GM21723 (cell line): ENCODE measurements around the gene BAHCC1.

Source experiments
- ATAC-seq: cut with Tn5 transposase; IDR thresholded peaks from one replicate; pipeline ENCODE4 v1.9.1; 2021; ENCODE audit warnings: mild to moderate bottlenecking, moderate library complexity; ENCODE audit not compliant: unreplicated experiment

Gene BAHCC1

GRCh38 chr17:81459224-81459623 lies 64.0 kb downstream of the BAHCC1 start:
- ATAC-seq: no peak

- ATAC-seq: no peak
Observed at GRCh38 chr17:81459864-81460263, 64.6 kb downstream of the BAHCC1 start.

GRCh38 chr17:81460856-81461460 lies 65.7 kb downstream of the BAHCC1 start:
- no peak for ATAC-seq

GRCh38 chr17:81461607-81462500 lies 66.6 kb downstream of the BAHCC1 start:
- ATAC-seq: no peak

- no peak for ATAC-seq
Observed at GRCh38 chr17:81462506-81463125, 67.4 kb downstream of the BAHCC1 start.

- no peak for ATAC-seq
Observed at GRCh38 chr17:81463506-81463905, 68.2 kb downstream of the BAHCC1 start.

GRCh38 chr17:81464586-81464985 lies 69.3 kb downstream of the BAHCC1 start:
- no peak for ATAC-seq

GRCh38 chr17:81465910-81466309 lies 70.7 kb downstream of the BAHCC1 start:
- ATAC-seq: no peak

- ATAC-seq: no peak
Observed at GRCh38 chr17:81466564-81467472, 71.6 kb downstream of the BAHCC1 start.

- no peak for ATAC-seq
Observed at GRCh38 chr17:81468111-81468769, 73.0 kb downstream of the BAHCC1 start.

- no peak for ATAC-seq
Observed at GRCh38 chr17:81468770-81469121, 73.5 kb downstream of the BAHCC1 start.

GRCh38 chr17:81469266-81469665 lies 74.0 kb downstream of the BAHCC1 start:
- ATAC-seq: no peak

GRCh38 chr17:81470270-81470943 lies 75.2 kb downstream of the BAHCC1 start:
- no peak for ATAC-seq

GRCh38 chr17:81470944-81471817 lies 75.9 kb downstream of the BAHCC1 start:
- no peak for ATAC-seq

- ATAC-seq: no peak
Observed at GRCh38 chr17:81471818-81472456, 76.7 kb downstream of the BAHCC1 start.

- no peak for ATAC-seq
Observed at GRCh38 chr17:81473019-81473418, 77.8 kb downstream of the BAHCC1 start.

- ATAC-seq: no peak
Observed at GRCh38 chr17:81474958-81475357, 79.7 kb downstream of the BAHCC1 start.

- no peak for ATAC-seq
Observed at GRCh38 chr17:81476097-81476496, 80.8 kb downstream of the BAHCC1 start.
